ENCODE results near the gene IMMP2L.

GRCh38 chr7:111041577-111041976, 520.7 kb downstream of the IMMP2L start:
- TF ChIP-seq POLR2A (IDR thresholded peaks at IDR 0.05) = no peak
- TF ChIP-seq CTCF (IDR thresholded peaks at IDR 0.05) = no peak

Measured in uterus (tissue), 2 donors.